Stromal cell of bone marrow (primary cell): Measurements from ENCODE around the gene GRK3.

Experiments used
- DNase-seq: peaks from one replicate; pipeline ENCODE4 v3.0.0-alpha.2; 2012; ENCODE audit warnings: low read depth

Gene GRK3

GRCh38 chr22:25736378-25737011 lies 172.0 kb downstream of the GRK3 start:
- DNase-seq, result no peak

- DNase-seq, result no peak
Measured at GRCh38 chr22:25739659-25740344, 175.3 kb downstream of the GRK3 start.

- no peak for DNase-seq
Measured at GRCh38 chr22:25741692-25742626, 177.5 kb downstream of the GRK3 start, which contains the start of gene MYO18B. MYO18B (plus strand) TSS chr22:25742188; CDS start chr22:25761093, 18,905 bp downstream.

GRCh38 chr22:25742918-25743708 lies 178.6 kb downstream of the GRK3 start:
- no peak for DNase-seq

- no peak for DNase-seq
Measured at GRCh38 chr22:25744694-25745093, 180.2 kb downstream of the GRK3 start.

GRCh38 chr22:25745341-25746011 lies 181.0 kb downstream of the GRK3 start:
- peak; percentile 57 for DNase-seq

- DNase-seq, result peak; percentile 26
Measured at GRCh38 chr22:25746012-25746373, 181.5 kb downstream of the GRK3 start.

- DNase-seq, result peak; percentile 90
Measured at GRCh38 chr22:25747245-25747944, 182.9 kb downstream of the GRK3 start.

- DNase-seq, result no peak
Measured at GRCh38 chr22:25748140-25748539, 183.7 kb downstream of the GRK3 start.

- DNase-seq, result no peak
Measured at GRCh38 chr22:25748704-25749103, 184.2 kb downstream of the GRK3 start.

GRCh38 chr22:25749420-25750169 lies 185.1 kb downstream of the GRK3 start:
- DNase-seq, result no peak

GRCh38 chr22:25750569-25751173 lies 186.2 kb downstream of the GRK3 start:
- DNase-seq, result no peak

- DNase-seq, result no peak
Measured at GRCh38 chr22:25751174-25751581, 186.7 kb downstream of the GRK3 start.

GRCh38 chr22:25752615-25753214 lies 188.2 kb downstream of the GRK3 start:
- DNase-seq, result no peak

- no peak for DNase-seq
Measured at GRCh38 chr22:25753252-25753651, 188.8 kb downstream of the GRK3 start.

- DNase-seq, result peak; percentile 80
Measured at GRCh38 chr22:25754527-25755202, 190.2 kb downstream of the GRK3 start.

GRCh38 chr22:25757686-25758085 lies 193.2 kb downstream of the GRK3 start:
- no peak for DNase-seq

- no peak for DNase-seq
Measured at GRCh38 chr22:25758316-25758715, 193.8 kb downstream of the GRK3 start.
